ENCODE results near the gene DCST2. TPM values are rescaled to one million over a fixed set of nuclear protein-coding genes. Genes with fewer than 3 reads are reported as not detected.

DCST2 gene
- total and polyA plus RNA-seq, 4 donors, result 0.31 to 1.7 (median 1.2) TPM

DNA sequence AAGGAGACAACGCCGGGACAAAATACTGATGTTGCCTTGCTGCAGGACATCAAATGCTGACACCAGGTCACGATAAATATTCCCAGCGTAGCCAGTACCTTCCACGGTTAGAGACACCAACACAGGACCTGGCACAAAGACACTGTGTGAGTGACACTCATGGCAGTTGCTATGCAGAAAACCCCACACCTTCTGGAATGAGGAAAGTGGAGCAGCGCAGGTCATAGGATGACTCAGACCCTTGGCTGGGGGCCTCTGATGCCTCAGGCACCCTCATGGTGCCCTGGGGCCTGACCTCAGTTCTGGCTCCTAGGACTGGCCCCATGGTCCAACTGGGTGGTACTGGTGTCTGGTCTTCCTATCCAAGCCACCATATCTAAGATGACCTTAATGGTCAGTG lies 7.0 kb downstream of the DCST2 start:
- TF ChIP-seq CTCF (IDR thresholded peaks at IDR 0.05; ENCODE audit: control extremely low read depth, extremely low read depth), result no peak
- H3K4me1 ChIP-seq (ENCODE audit: control insufficient read depth in 5 of 5, insufficient read depth in 5 of 5, low read length in 5 of 5), result no peaks in the 10 kb centered on the region
- H3K9me3 ChIP-seq (ENCODE audit: control insufficient read depth in 4 of 4, insufficient read depth in 3 of 4, low read length in 3 of 4), result no peaks in the 10 kb centered on the region
- DNase-seq, result no peak
- no peaks in the 10 kb centered on the region for H3K27me3 ChIP-seq (ENCODE audit: control insufficient read depth in 3 of 3, insufficient read depth in 3 of 3, low read length in 2 of 3)
- ATAC-seq (ENCODE audit: insufficient read depth, low FRiP score), result peak; percentile 32
- 90 to 94% methylated on average over 6 of the region's 6 CpGs for whole genome bisulfite sequencing, 2 donors
- H3K4me3 ChIP-seq, result no peak overlapping the region
- H3K9ac ChIP-seq (ENCODE audit: insufficient read depth in 1 of 2, low read length in 2 of 2), result no peak overlapping the region
- no peak overlapping the region for H3K27ac ChIP-seq (ENCODE audit: low read depth in 1 of 2, low read length in 1 of 2)
- H3K36me3 ChIP-seq (ENCODE audit: control insufficient read depth in 4 of 4, insufficient read depth in 4 of 4, low read length in 4 of 4), result no peaks in the 10 kb centered on the region

- DNase-seq (no peak), ATAC-seq (ENCODE audit: insufficient read depth, low FRiP score) (no peak)
- Histone ChIP-seq H3K27me3 (ENCODE audit: control insufficient read depth in 3 of 3, insufficient read depth in 3 of 3, low read length in 2 of 3) (no peaks in the 10 kb centered on the region), H3K9ac (ENCODE audit: insufficient read depth in 1 of 2, low read length in 2 of 2) (no peak overlapping the region), H3K4me1 (ENCODE audit: control insufficient read depth in 5 of 5, insufficient read depth in 5 of 5, low read length in 5 of 5) (no peaks in the 10 kb centered on the region), H3K9me3 (ENCODE audit: control insufficient read depth in 4 of 4, insufficient read depth in 3 of 4, low read length in 3 of 4) (no peaks in the 10 kb centered on the region), H3K27ac (ENCODE audit: low read depth in 1 of 2, low read length in 1 of 2) (no peak overlapping the region), H3K4me3 (no peak overlapping the region), H3K36me3 (ENCODE audit: control insufficient read depth in 4 of 4, insufficient read depth in 4 of 4, low read length in 4 of 4) (no peaks in the 10 kb centered on the region)
- 79 to 91% methylated on average over 9 of the region's 9 CpGs for WGBS, 2 donors
- TF ChIP-seq CTCF (IDR thresholded peaks at IDR 0.05; ENCODE audit: control extremely low read depth, extremely low read depth), result no peak
Measured at GRCh38 chr1:155026154-155026553, 7.4 kb downstream of the DCST2 start.

GRCh38 chr1:155024315-155024714 lies 9.3 kb downstream of the DCST2 start:
- no peak for DNase-seq
- 88 to 92% methylated on average over 9 of the region's 9 CpGs for WGBS, 2 donors

More at GRCh38 chr1:155024315-155024714, 9.3 kb downstream of the DCST2 start:
- no peak for ATAC-seq (ENCODE audit: insufficient read depth, low FRiP score)
- Histone ChIP-seq H3K27me3 (ENCODE audit: control insufficient read depth in 3 of 3, insufficient read depth in 3 of 3, low read length in 2 of 3) (no peaks in the 10 kb centered on the region), H3K9me3 (ENCODE audit: control insufficient read depth in 4 of 4, insufficient read depth in 3 of 4, low read length in 3 of 4) (no peaks in the 10 kb centered on the region), H3K36me3 (ENCODE audit: control insufficient read depth in 4 of 4, insufficient read depth in 4 of 4, low read length in 4 of 4) (peaks cover 0 to 2% (median 0%) of the 10 kb centered on the region in 4 donors), H3K4me1 (ENCODE audit: control insufficient read depth in 5 of 5, insufficient read depth in 5 of 5, low read length in 5 of 5) (no peaks in the 10 kb centered on the region), H3K9ac (ENCODE audit: insufficient read depth in 1 of 2, low read length in 2 of 2) (no peak overlapping the region), H3K27ac (ENCODE audit: low read depth in 1 of 2, low read length in 1 of 2) (no peak overlapping the region), H3K4me3 (no peak overlapping the region)
- TF ChIP-seq CTCF (IDR thresholded peaks at IDR 0.05; ENCODE audit: control extremely low read depth, extremely low read depth), result no peak
